H9 (cell line): ENCODE results near the gene ARMC9. TPM values are rescaled to one million over a fixed set of nuclear protein-coding genes. Genes with fewer than 3 reads are reported as not detected.

Source experiments
- DNase-seq: peaks from one replicate; pipeline ENCODE4 v3.0.0-alpha.2; 2017
- H2AFZ ChIP-seq: one replicate; pipeline ENCODE4 v1.6.1; 2013; ENCODE audit warnings: mild to moderate bottlenecking, low read length, control low read depth, moderate library complexity
- H2AK5ac ChIP-seq: 2 replicates; pipeline ENCODE4 v1.6.1; 2013; ENCODE audit warnings: low read length, control low read depth, mixed read lengths; ENCODE audit not compliant: insufficient read length
- H2BK120ac ChIP-seq: one replicate; pipeline ENCODE4 v1.6.1; 2013; ENCODE audit warnings: low read depth, mild to moderate bottlenecking, low read length, control low read depth, inconsistent platforms; ENCODE audit not compliant: poor library complexity, severe bottlenecking
- H2BK12ac ChIP-seq: 2 replicates; pipeline ENCODE4 v1.6.1; 2013; ENCODE audit warnings: low read length, control low read depth, mixed read lengths, low read depth; ENCODE audit not compliant: insufficient read length
- H2BK15ac ChIP-seq: 2 replicates; pipeline ENCODE4 v1.6.1; 2013; ENCODE audit warnings: low read depth, low read length, control low read depth
- H2BK20ac ChIP-seq: one replicate; pipeline ENCODE4 v1.6.1; 2013; ENCODE audit warnings: low read depth, mild to moderate bottlenecking, low read length, control low read depth, inconsistent platforms; ENCODE audit not compliant: poor library complexity, severe bottlenecking
- H2BK5ac ChIP-seq: 2 replicates; pipeline ENCODE4 v1.6.1; 2013; ENCODE audit warnings: low read length, control low read depth, mixed read lengths; ENCODE audit not compliant: insufficient read length
- H3K14ac ChIP-seq: 2 replicates; pipeline ENCODE4 v1.6.1; 2013; ENCODE audit warnings: low read length, control low read depth; ENCODE audit not compliant: insufficient read depth
- H3K18ac ChIP-seq: 2 replicates; pipeline ENCODE4 v1.6.1; 2013; ENCODE audit warnings: low read depth, mild to moderate bottlenecking, mixed read lengths, low read length, control low read depth; ENCODE audit not compliant: insufficient read length
- H3K23ac ChIP-seq: 2 replicates; pipeline ENCODE4 v1.6.1; 2013; ENCODE audit warnings: low read length, control low read depth, mixed read lengths, low read depth; ENCODE audit not compliant: insufficient read length
- H3K23me2 ChIP-seq: 2 replicates; pipeline ENCODE4 v1.6.1; 2013; ENCODE audit warnings: low read depth, mild to moderate bottlenecking, mixed read lengths, low read length, control low read depth; ENCODE audit not compliant: insufficient read length, poor library complexity, severe bottlenecking
- H3K27ac ChIP-seq: 2 replicates; pipeline ENCODE4 v1.5.1; 2013; ENCODE audit warnings: low read length, control low read depth, mixed read lengths, low read depth; ENCODE audit not compliant: insufficient read length
- H3K27me3 ChIP-seq: 2 replicates; pipeline ENCODE4 v1.6.1; 2013; ENCODE audit warnings: low read length, control low read depth, inconsistent platforms; ENCODE audit not compliant: insufficient read depth
- H3K4ac ChIP-seq: 2 replicates; pipeline ENCODE4 v1.6.1; 2013; ENCODE audit warnings: low read depth, mild to moderate bottlenecking, control low read depth, inconsistent platforms, low read length, moderate library complexity
- H3K4me1 ChIP-seq: 2 replicates; pipeline ENCODE4 v1.6.1; 2013; ENCODE audit warnings: low read length, control low read depth, inconsistent platforms; ENCODE audit not compliant: insufficient read depth
- H3K4me2 ChIP-seq: 2 replicates; pipeline ENCODE4 v1.6.1; 2013; ENCODE audit warnings: low read length, control low read depth, mixed read lengths; ENCODE audit not compliant: insufficient read length, insufficient read depth
- H3K56ac ChIP-seq: 2 replicates; pipeline ENCODE4 v1.6.1; 2013; ENCODE audit warnings: low read depth, mild to moderate bottlenecking, mixed read lengths, low read length, control low read depth; ENCODE audit not compliant: insufficient read length
- H3K79me1 ChIP-seq: 2 replicates; pipeline ENCODE4 v1.6.1; 2013; ENCODE audit warnings: low read depth, mild to moderate bottlenecking, moderate library complexity, low read length, control low read depth, inconsistent platforms; ENCODE audit not compliant: insufficient read depth, poor library complexity, severe bottlenecking
- H3K79me2 ChIP-seq: 2 replicates; pipeline ENCODE4 v1.6.1; 2013; ENCODE audit warnings: low read length, control low read depth, inconsistent platforms; ENCODE audit not compliant: insufficient read depth
- H3K9ac ChIP-seq: 2 replicates; pipeline ENCODE4 v1.6.1; 2013; ENCODE audit warnings: low read length, control low read depth, mixed read lengths; ENCODE audit not compliant: insufficient read length; ENCODE audit errors: extremely low read depth
- H3K9me3 ChIP-seq: one replicate; pipeline ENCODE4 v1.6.1; 2013; ENCODE audit warnings: low read depth, low read length, inconsistent platforms; ENCODE audit not compliant: control insufficient read depth
- H3T11ph ChIP-seq: one replicate; pipeline ENCODE4 v1.6.1; 2013; ENCODE audit warnings: mild to moderate bottlenecking, low read length, control low read depth, inconsistent platforms
- H4K20me1 ChIP-seq: one replicate; pipeline ENCODE4 v1.6.1; 2013; ENCODE audit not compliant: control insufficient read depth, insufficient read length, insufficient read depth
- H4K5ac ChIP-seq: 2 replicates; pipeline ENCODE4 v1.6.1; 2013; ENCODE audit warnings: low read depth, mild to moderate bottlenecking, mixed read lengths, low read length, control low read depth; ENCODE audit not compliant: insufficient read length
- H4K8ac ChIP-seq: replicated peaks from 2 replicates; pipeline ENCODE4 v1.6.1; 2013; ENCODE audit warnings: low read length, control low read depth, mixed read lengths, low read depth; ENCODE audit not compliant: insufficient read length
- H4K91ac ChIP-seq: 2 replicates; pipeline ENCODE4 v1.6.1; 2013; ENCODE audit warnings: low read depth, mild to moderate bottlenecking, moderate library complexity, mixed read lengths, low read length, control low read depth; ENCODE audit not compliant: insufficient read length
- H3K27ac Mint-ChIP-seq, 3 experiments: 2 replicates in 2 of 3; 3 replicates in 1 of 3; pipeline ENCODE4 v1.8.0; 2020 to 2021; ENCODE audit warnings: mixed read lengths in 3 of 3, mild to moderate bottlenecking in 1 of 3, moderate library complexity in 1 of 3
- H3K27me3 Mint-ChIP-seq: 2 replicates; pipeline ENCODE4 v1.8.0; 2021; ENCODE audit warnings: low read depth, mild to moderate bottlenecking, moderate library complexity, mixed read lengths
- H3K36me3 Mint-ChIP-seq, 3 experiments: 2 replicates in 2 of 3; 3 replicates in 1 of 3; pipeline ENCODE4 v1.8.0; 2020 to 2021; ENCODE audit warnings: low read depth in 3 of 3, mixed read lengths in 3 of 3; ENCODE audit not compliant: insufficient read depth in 1 of 3
- H3K4me1 Mint-ChIP-seq, 2 experiments: 2 replicates each; pipeline ENCODE4 v1.8.0; 2020; ENCODE audit warnings: mixed read lengths in 2 of 2
- H3K4me3 Mint-ChIP-seq, 2 experiments: 2 replicates in 1 of 2; 3 replicates in 1 of 2; pipeline ENCODE4 v1.8.0; 2020 to 2021; ENCODE audit warnings: mild to moderate bottlenecking in 2 of 2, mixed read lengths in 2 of 2, moderate library complexity in 1 of 2
- H3K9me3 Mint-ChIP-seq, 2 experiments: 2 replicates in 1 of 2; 3 replicates in 1 of 2; pipeline ENCODE4 v1.8.0; 2020; ENCODE audit warnings: mild to moderate bottlenecking in 2 of 2, mixed read lengths in 2 of 2, moderate library complexity in 1 of 2
- CTCF ChIP-seq: fragments of 200-600 bp; sonication (generic); conservative IDR thresholded peaks from 3 replicates; pipeline ENCODE4 v1.8.0; 2021; ENCODE audit warnings: antibody characterized with exemption, mild to moderate bottlenecking
- WGBS: extraction: QIAGEN DNeasy Blood & Tissue Kit; methylation state at CpG from one replicate; pipeline ENCODE4 v1.1.7; 2013; ENCODE audit warnings: missing lambda C conversion rate, low lambda C conversion rate, mixed read lengths; ENCODE audit not compliant: insufficient read length; ENCODE audit errors: extremely low coverage; 5-methylcytosine and 5-hydroxymethylcytosine counted together
- total RNA-seq: library from RNA; stranded (reverse); gene quantifications from 2 replicates; pipeline ENCODE4 v1.2.1, GENCODE V29; 2021

ARMC9 gene
- total RNA-seq, 1 experiment from 2014 or later = 37.6 TPM

- peak overlapping the region; percentile 56 to 96 (median 96); a peak in 6 of 7 replicates for H3K27ac Mint-ChIP-seq
- peaks cover 0 to 8% (median 4%) of the 10 kb centered on the region in 3 experiments; a peak in 5 of 7 replicates for H3K36me3 Mint-ChIP-seq
- no peaks in the 10 kb centered on the region for H3K9me3 ChIP-seq
- peak overlapping the region; percentile 83 for H3K27ac ChIP-seq
- peak overlapping the region; percentile 86 for H4K8ac ChIP-seq
- H3K23ac ChIP-seq = no peak overlapping the region
- DNase-seq = peak; percentile 63
- H4K5ac ChIP-seq = peak overlapping the region; percentile 31
- H2BK120ac ChIP-seq = no peak overlapping the region
- 0 out of 2 replicates have a peak overlapping the region, but pooled peaks have one; percentile 0 for H2BK15ac ChIP-seq
- H3K9me3 Mint-ChIP-seq = peaks cover 5% of the 10 kb centered on the region in 2 experiments; a peak in 3 of 5 replicates
- H3K4me1 ChIP-seq = peaks cover 12% of the 10 kb centered on the region; the same call in 1 of the 2 replicates
- H3K27me3 ChIP-seq = no peaks in the 10 kb centered on the region
- no CpG with 5 or more reads among the region's 8 CpGs for WGBS
- H2AK5ac ChIP-seq = no peak overlapping the region
- no peak overlapping the region for H3K56ac ChIP-seq
- H2BK12ac ChIP-seq = no peak overlapping the region
- peaks cover 45 to 47% of the 10 kb centered on the region in 2 experiments for H3K4me1 Mint-ChIP-seq
- no peak overlapping the region for H2BK20ac ChIP-seq
- peak overlapping the region; percentile 34 for H3K4me2 ChIP-seq
- TF ChIP-seq CTCF = no peak
- peak overlapping the region; percentile 21 for H3K14ac ChIP-seq
- no peaks in the 10 kb centered on the region for H3K79me2 ChIP-seq
- H3K9ac ChIP-seq = peak overlapping the region; percentile 24
- H3K27me3 Mint-ChIP-seq = no peaks in the 10 kb centered on the region; the same call in 1 of the 2 replicates
- no peak overlapping the region for H3K4ac ChIP-seq
- no peak overlapping the region for H3T11ph ChIP-seq
- H3K4me3 Mint-ChIP-seq = peak overlapping the region; percentile 31 to 39; a peak in 3 of 5 replicates
- H3K79me1 ChIP-seq = no peaks in the 10 kb centered on the region
- H4K20me1 ChIP-seq = no peaks in the 10 kb centered on the region
- peaks cover 4% of the 10 kb centered on the region for H3K23me2 ChIP-seq
- no peak overlapping the region for H4K91ac ChIP-seq
- no peak overlapping the region for H2AFZ ChIP-seq
- H3K18ac ChIP-seq = peak overlapping the region; percentile 10
- H2BK5ac ChIP-seq = peak overlapping the region; percentile 36
Observed at GRCh38 chr2:231376857-231377256, 178.4 kb downstream of the ARMC9 start.
